HepG2 (cell line): ENCODE measurements around the gene CYP46A1. TPM values are rescaled to one million over a fixed set of nuclear protein-coding genes. Genes with fewer than 3 reads are reported as not detected.

Source experiments
- ATAC-seq: fragments of 200-7000 bp; cut with Tn5 transposase; 3 replicates; pipeline ENCODE4 v1.9.1; 2020; ENCODE audit warnings: mild to moderate bottlenecking, moderate library complexity
- BruUV-seq: library from RNA; stranded (reverse); fragments of 400-500 nt; replicated peaks from 2 replicates; lab custom pipeline; 2021; lab: Mats Ljungman, UMichigan
- CTCF ChIA-PET: fragments of 300-600 bp; formaldehyde crosslinking; extraction: SDS; loops from one replicate; lab custom pipeline; 2021; ENCODE audit warnings: low total read pairs, inconsistent platforms, low intra/inter-chr PET ratio; lab: Yijun Ruan, JAX
- POLR2A ChIA-PET: fragments of 350-600 bp; sonication (Branson Sonifier 250); formaldehyde crosslinking; loops from one replicate; lab custom pipeline; 2020; ENCODE audit warnings: antibody characterized with exemption, inconsistent platforms; lab: Yijun Ruan, JAX
- DNase-seq: peaks from one replicate; pipeline ENCODE4 v3.0.0-alpha.2; 2015; ENCODE audit warnings: low spot score
- FAIRE-seq: peaks from 3 replicates; lab custom pipeline; 2011; peaks lifted over from hg19 to GRCh38; lab: Jason Lieb, UNC
- H2AFZ ChIP-seq: one replicate; pipeline ENCODE4 v1.6.1; 2011; ENCODE audit warnings: low read length, inconsistent platforms
- H3K27ac ChIP-seq: fragments of 300-600 bp; 3 replicates; pipeline ENCODE4 v1.8.0; 2011; ENCODE audit warnings: mixed run types, mild to moderate bottlenecking, mixed read lengths, low read length, inconsistent platforms; ENCODE audit not compliant: insufficient read depth; ENCODE audit errors: extremely low read length
- H3K27me3 ChIP-seq, 2 experiments: fragments of 200-600 bp in 1 of 2; 2 replicates in 1 of 2; 3 replicates in 1 of 2; pipeline versions ENCODE4 v1.6.0 to v1.8.0; 2011; ENCODE audit warnings: low read length in 2 of 2, mild to moderate bottlenecking in 2 of 2, moderate library complexity in 2 of 2, inconsistent platforms in 1 of 2; ENCODE audit not compliant: insufficient read depth in 2 of 2, control insufficient read depth in 1 of 2
- H3K36me3 ChIP-seq, 2 experiments: fragments of 200-600 bp in 1 of 2; replicated peaks in 1 of 2; 2 replicates in 1 of 2; 3 replicates in 1 of 2; pipeline versions ENCODE4 v1.5.1 to v1.8.0; 2011; ENCODE audit warnings: low read length in 2 of 2, inconsistent platforms in 1 of 2; ENCODE audit not compliant: insufficient read depth in 2 of 2, control insufficient read depth in 1 of 2
- H3K4me1 ChIP-seq: 2 replicates; pipeline ENCODE4 v1.5.1; 2012; ENCODE audit warnings: low read length, inconsistent platforms; ENCODE audit not compliant: insufficient read depth
- H3K4me2 ChIP-seq: 2 replicates; pipeline ENCODE4 v1.6.0; 2011; ENCODE audit warnings: low read depth, low read length, inconsistent platforms
- H3K4me3 ChIP-seq, 3 experiments: fragments of 200-600 bp in 1 of 3; sonication (generic), shearing (Covaris generic) in 1 of 3; replicated peaks in 1 of 3; 2 replicates each; pipeline ENCODE4 v1.5.1; 2011 to 2016; ENCODE audit warnings: low read length in 3 of 3, inconsistent platforms in 2 of 3, low read depth in 2 of 3, mild to moderate bottlenecking in 2 of 3, control low read depth in 1 of 3, mixed read lengths in 1 of 3; ENCODE audit not compliant: insufficient read depth in 1 of 3
- H3K79me2 ChIP-seq: one replicate; pipeline ENCODE4 v1.6.1; 2011; ENCODE audit warnings: low read length, inconsistent platforms; ENCODE audit not compliant: insufficient read depth
- H3K9ac ChIP-seq: 2 replicates; pipeline ENCODE4 v1.6.0; 2011; ENCODE audit warnings: mild to moderate bottlenecking, low read depth, low read length, inconsistent platforms; ENCODE audit not compliant: insufficient read depth
- H3K9me3 ChIP-seq: 2 replicates; pipeline ENCODE4 v1.5.1; 2012; ENCODE audit warnings: mild to moderate bottlenecking, low read length
- H4K20me1 ChIP-seq: 2 replicates; pipeline ENCODE4 v1.6.0; 2011; ENCODE audit warnings: inconsistent platforms, mild to moderate bottlenecking, low read length, moderate library complexity; ENCODE audit not compliant: insufficient read depth
- ETV6 ChIP-seq: sonication (generic); formaldehyde crosslinking; conservative IDR thresholded peaks from 2 replicates; pipeline ENCODE4 v1.4.0; 2020; ENCODE audit warnings: missing genetic modification reagents
- FUBP1 ChIP-seq: sonication (generic); formaldehyde crosslinking; IDR thresholded peaks from 2 replicates; pipeline ENCODE4 v1.5.1; 2020; ENCODE audit warnings: missing genetic modification reagents, mild to moderate bottlenecking, borderline replicate concordance
- HNF4G ChIP-seq, 2 experiments: sonication (generic) in 1 of 2; formaldehyde crosslinking in 1 of 2; IDR thresholded peaks; 2 replicates each; pipeline versions ENCODE4 v1.4.0 to v1.6.1; 2011 to 2020; ENCODE audit warnings: borderline replicate concordance in 2 of 2, low read depth in 2 of 2, mild to moderate bottlenecking in 2 of 2, low read length in 1 of 2, missing genetic modification reagents in 1 of 2, moderate library complexity in 1 of 2
- NFRKB ChIP-seq: fragments of 450-650 bp; IDR thresholded peaks from 2 replicates; pipeline ENCODE4 v1.6.1; 2017
- SAFB2 ChIP-seq: sonication (generic); formaldehyde crosslinking; IDR thresholded peaks from 2 replicates; pipeline ENCODE4 v1.5.1; 2020; ENCODE audit warnings: missing genetic modification reagents, low read depth, mild to moderate bottlenecking, borderline replicate concordance
- ZNF569 ChIP-seq: sonication (generic); formaldehyde crosslinking; IDR thresholded peaks from 2 replicates; pipeline ENCODE4 v1.5.0; 2020; ENCODE audit warnings: mild to moderate bottlenecking, missing genetic modification reagents, moderate library complexity, borderline replicate concordance
- WGBS: methylation state at CpG from one replicate; pipeline ENCODE4 v1.1.6; 2017; ENCODE audit warnings: low lambda C conversion rate; 5-methylcytosine and 5-hydroxymethylcytosine counted together
- in situ Hi-C: cut with HindIII; loops from 2 replicates; pipeline ENCODE4 v1.10.0; 2017; ENCODE audit warnings: low pct_unique_long_range_greater_than_20kb; ENCODE audit not compliant: extremely low pct_ligation_motif_present
- intact Hi-C: fragments of 100-400 bp; cut with micrococcal nuclease; formaldehyde crosslinking; loops from one replicate; pipeline ENCODE4 v1.10.0; 2022; ENCODE audit not compliant: unreplicated experiment
- polyA plus RNA-seq, 8 experiments: library from polyadenylated mRNA; depleted of rRNA in 3 of 8; stranded (reverse) in 7 of 8; unstranded in 1 of 8; fragments of >200 nt; fragmentation: Illumina TruSeq in 4 of 8; extraction: Trizol in 4 of 8; gene quantifications; 2 replicates each; pipeline versions ENCODE4 v1.2.1 to v1.2.3, GENCODE V29; 2011 to 2016; ENCODE audit warnings: low read depth in 4 of 8, missing spikeins in 1 of 8, mixed read lengths in 1 of 8; ENCODE audit not compliant: insufficient read depth in 1 of 8
- total RNA-seq, 5 experiments: library from RNA; depleted of rRNA; stranded (reverse); fragments of >200 nt; fragmentation: Illumina TruSeq; extraction: Trizol; gene quantifications; 2 replicates each; pipeline ENCODE4 v1.2.3, GENCODE V29; 2016; ENCODE audit warnings: low read depth in 1 of 5
- TF ChIP-seq, protein P1 (sequence below): sonication (generic); formaldehyde crosslinking; IDR thresholded peaks from 2 replicates; pipeline ENCODE4 v1.5.1; 2020; ENCODE audit warnings: mild to moderate bottlenecking, missing genetic modification reagents, borderline replicate concordance
- TF ChIP-seq, protein P2 (sequence below): sonication (generic); formaldehyde crosslinking; IDR thresholded peaks from 2 replicates; pipeline ENCODE4 v1.5.1; 2020; ENCODE audit warnings: missing genetic modification reagents, mild to moderate bottlenecking, borderline replicate concordance

CYP46A1 gene
- total and polyA plus RNA-seq, 2 of the 13 experiments (the other 11 are each of a cell fraction or from before 2014, with no cell fraction given) = not detected

GRCh38 chr14:99689266-99690236 is 5.5 kb downstream of the CYP46A1 start:
- 19% methylated on average over 8 of the region's 11 CpGs for WGBS
- no peaks in the 10 kb centered on the region for H4K20me1 ChIP-seq
- TF ChIP-seq, protein P1, sequence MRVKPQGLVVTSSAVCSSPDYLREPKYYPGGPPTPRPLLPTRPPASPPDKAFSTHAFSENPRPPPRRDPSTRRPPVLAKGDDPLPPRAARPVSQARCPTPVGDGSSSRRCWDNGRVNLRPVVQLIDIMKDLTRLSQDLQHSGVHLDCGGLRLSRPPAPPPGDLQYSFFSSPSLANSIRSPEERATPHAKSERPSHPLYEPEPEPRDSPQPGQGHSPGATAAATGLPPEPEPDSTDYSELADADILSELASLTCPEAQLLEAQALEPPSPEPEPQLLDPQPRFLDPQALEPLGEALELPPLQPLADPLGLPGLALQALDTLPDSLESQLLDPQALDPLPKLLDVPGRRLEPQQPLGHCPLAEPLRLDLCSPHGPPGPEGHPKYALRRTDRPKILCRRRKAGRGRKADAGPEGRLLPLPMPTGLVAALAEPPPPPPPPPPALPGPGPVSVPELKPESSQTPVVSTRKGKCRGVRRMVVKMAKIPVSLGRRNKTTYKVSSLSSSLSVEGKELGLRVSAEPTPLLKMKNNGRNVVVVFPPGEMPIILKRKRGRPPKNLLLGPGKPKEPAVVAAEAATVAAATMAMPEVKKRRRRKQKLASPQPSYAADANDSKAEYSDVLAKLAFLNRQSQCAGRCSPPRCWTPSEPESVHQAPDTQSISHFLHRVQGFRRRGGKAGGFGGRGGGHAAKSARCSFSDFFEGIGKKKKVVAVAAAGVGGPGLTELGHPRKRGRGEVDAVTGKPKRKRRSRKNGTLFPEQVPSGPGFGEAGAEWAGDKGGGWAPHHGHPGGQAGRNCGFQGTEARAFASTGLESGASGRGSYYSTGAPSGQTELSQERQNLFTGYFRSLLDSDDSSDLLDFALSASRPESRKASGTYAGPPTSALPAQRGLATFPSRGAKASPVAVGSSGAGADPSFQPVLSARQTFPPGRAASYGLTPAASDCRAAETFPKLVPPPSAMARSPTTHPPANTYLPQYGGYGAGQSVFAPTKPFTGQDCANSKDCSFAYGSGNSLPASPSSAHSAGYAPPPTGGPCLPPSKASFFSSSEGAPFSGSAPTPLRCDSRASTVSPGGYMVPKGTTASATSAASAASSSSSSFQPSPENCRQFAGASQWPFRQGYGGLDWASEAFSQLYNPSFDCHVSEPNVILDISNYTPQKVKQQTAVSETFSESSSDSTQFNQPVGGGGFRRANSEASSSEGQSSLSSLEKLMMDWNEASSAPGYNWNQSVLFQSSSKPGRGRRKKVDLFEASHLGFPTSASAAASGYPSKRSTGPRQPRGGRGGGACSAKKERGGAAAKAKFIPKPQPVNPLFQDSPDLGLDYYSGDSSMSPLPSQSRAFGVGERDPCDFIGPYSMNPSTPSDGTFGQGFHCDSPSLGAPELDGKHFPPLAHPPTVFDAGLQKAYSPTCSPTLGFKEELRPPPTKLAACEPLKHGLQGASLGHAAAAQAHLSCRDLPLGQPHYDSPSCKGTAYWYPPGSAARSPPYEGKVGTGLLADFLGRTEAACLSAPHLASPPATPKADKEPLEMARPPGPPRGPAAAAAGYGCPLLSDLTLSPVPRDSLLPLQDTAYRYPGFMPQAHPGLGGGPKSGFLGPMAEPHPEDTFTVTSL (CRISPR knock-in tag) = no peak
- TF ChIP-seq ZNF569 = no peak
- no peak for TF ChIP-seq FUBP1 (CRISPR knock-in tag)
- no peak for TF ChIP-seq HNF4G (IDR thresholded peaks at IDR 0.05; ENCODE audit: borderline replicate concordance, low read depth, low read length)
- TF ChIP-seq HNF4G (CRISPR knock-in tag; IDR thresholded peaks at IDR 0.05; ENCODE audit: borderline replicate concordance, low read depth) = no peak
- TF ChIP-seq SAFB2 (CRISPR knock-in tag) = no peak
- TF ChIP-seq, protein P2, sequence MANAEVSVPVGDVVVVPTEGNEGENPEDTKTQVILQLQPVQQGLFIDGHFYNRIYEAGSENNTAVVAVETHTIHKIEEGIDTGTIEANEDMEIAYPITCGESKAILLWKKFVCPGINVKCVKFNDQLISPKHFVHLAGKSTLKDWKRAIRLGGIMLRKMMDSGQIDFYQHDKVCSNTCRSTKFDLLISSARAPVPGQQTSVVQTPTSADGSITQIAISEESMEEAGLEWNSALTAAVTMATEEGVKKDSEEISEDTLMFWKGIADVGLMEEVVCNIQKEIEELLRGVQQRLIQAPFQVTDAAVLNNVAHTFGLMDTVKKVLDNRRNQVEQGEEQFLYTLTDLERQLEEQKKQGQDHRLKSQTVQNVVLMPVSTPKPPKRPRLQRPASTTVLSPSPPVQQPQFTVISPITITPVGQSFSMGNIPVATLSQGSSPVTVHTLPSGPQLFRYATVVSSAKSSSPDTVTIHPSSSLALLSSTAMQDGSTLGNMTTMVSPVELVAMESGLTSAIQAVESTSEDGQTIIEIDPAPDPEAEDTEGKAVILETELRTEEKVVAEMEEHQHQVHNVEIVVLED (CRISPR knock-in tag) = no peak
- no peak for TF ChIP-seq ETV6
- no peak for TF ChIP-seq NFRKB
- peaks cover 3% of the 10 kb centered on the region; the same call in 1 of the 2 replicates for H3K4me1 ChIP-seq
- no peak overlapping the region for H2AFZ ChIP-seq
- no peak overlapping the region for H3K4me3 ChIP-seq
- H3K4me2 ChIP-seq = no peak overlapping the region
- no peaks in the 10 kb centered on the region for H3K36me3 ChIP-seq
- FAIRE-seq = no peak
- intact Hi-C loops (no loop called here), in situ Hi-C loops (no loop called here)
- POLR2A ChIA-PET = no interaction called here
- BruUV-seq = no TSS peak
- no peaks in the 10 kb centered on the region for H3K9me3 ChIP-seq
- no peaks in the 10 kb centered on the region for H3K79me2 ChIP-seq
- no peak for ATAC-seq
- CTCF ChIA-PET = no interaction called here
- H3K27me3 ChIP-seq = peaks cover 0 to 13% of the 10 kb centered on the region in 2 experiments; a peak in 2 of 5 replicates
- no peak overlapping the region for H3K27ac ChIP-seq
- H3K9ac ChIP-seq = no peak overlapping the region
- DNase-seq = no peak
